HL-60 (cell line): ENCODE measurements around the gene FGD5.

Experiments used
- DNase-seq, 2 experiments: peaks; one replicate each; pipeline ENCODE4 v3.0.0-alpha.2; 2010 to 2020; ENCODE audit warnings: low read depth in 1 of 2, low spot score in 1 of 2
- H3K27ac ChIP-seq: fragments of 250-450 bp; sonication (Bioruptor Pico); replicated peaks from 2 replicates; pipeline ENCODE4 v1.5.1; 2020; ENCODE audit warnings: mild to moderate bottlenecking, moderate library complexity
- H3K27me3 ChIP-seq: fragments of 250-450 bp; sonication (Bioruptor Pico); 2 replicates; pipeline ENCODE4 v1.5.1; 2021; ENCODE audit warnings: mild to moderate bottlenecking, moderate library complexity; ENCODE audit not compliant: insufficient read depth, poor library complexity, severe bottlenecking
- H3K4me3 ChIP-seq: replicated peaks from 2 replicates; pipeline ENCODE4 v1.5.1; 2011; ENCODE audit warnings: mild to moderate bottlenecking, control low read depth, low read length; ENCODE audit not compliant: insufficient read depth
- GABPA ChIP-seq: IDR thresholded peaks from 2 replicates; pipeline ENCODE4 v1.6.1; 2012; ENCODE audit warnings: low read depth
- POLR2AphosphoS5 ChIP-seq: IDR thresholded peaks from 2 replicates; pipeline ENCODE4 v1.6.1; 2012; ENCODE audit warnings: low read depth
- REST ChIP-seq: IDR thresholded peaks from 2 replicates; pipeline ENCODE4 v1.6.1; 2012; ENCODE audit warnings: low read depth; ENCODE audit not compliant: insufficient replicate concordance
- SPI1 ChIP-seq: IDR thresholded peaks from 2 replicates; pipeline ENCODE4 v1.6.1; 2012; ENCODE audit warnings: low read depth, mild to moderate bottlenecking, borderline replicate concordance
- TF ChIP-seq, protein P1 (sequence below): IDR thresholded peaks from one replicate; pipeline ENCODE4 v1.5.1; 2011; ENCODE audit warnings: low read length, control low read depth, inconsistent platforms; ENCODE audit not compliant: insufficient read depth

Gene FGD5

DNA sequence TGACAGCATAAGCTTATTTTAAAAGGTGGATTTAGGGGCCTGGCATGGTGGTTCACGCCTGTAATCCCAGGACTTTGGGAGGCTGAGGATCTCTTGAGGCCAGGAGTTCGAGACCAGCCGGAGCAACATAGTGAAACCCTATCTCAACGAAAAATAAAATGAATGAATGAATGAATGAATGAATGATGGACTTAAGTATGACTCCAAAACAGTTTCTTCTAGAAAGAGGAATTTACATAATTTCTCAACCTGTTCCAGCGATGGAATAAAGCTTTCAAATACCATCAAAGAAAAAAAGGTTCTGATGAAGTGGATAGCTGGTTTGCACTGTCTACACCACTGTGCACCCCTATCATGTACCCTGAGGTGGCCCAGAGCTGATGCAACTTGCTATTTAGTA, 108.5 kb downstream of the FGD5 start:
- Histone ChIP-seq H3K27me3 (no peaks in the 10 kb centered on the region), H3K27ac (no peak overlapping the region), H3K4me3 (no peak overlapping the region)
- DNase-seq = no peak
- TF ChIP-seq POLR2AphosphoS5 = no peak
- TF ChIP-seq GABPA = no peak
- TF ChIP-seq SPI1 = no peak
- TF ChIP-seq REST = no peak
- TF ChIP-seq, protein P1, sequence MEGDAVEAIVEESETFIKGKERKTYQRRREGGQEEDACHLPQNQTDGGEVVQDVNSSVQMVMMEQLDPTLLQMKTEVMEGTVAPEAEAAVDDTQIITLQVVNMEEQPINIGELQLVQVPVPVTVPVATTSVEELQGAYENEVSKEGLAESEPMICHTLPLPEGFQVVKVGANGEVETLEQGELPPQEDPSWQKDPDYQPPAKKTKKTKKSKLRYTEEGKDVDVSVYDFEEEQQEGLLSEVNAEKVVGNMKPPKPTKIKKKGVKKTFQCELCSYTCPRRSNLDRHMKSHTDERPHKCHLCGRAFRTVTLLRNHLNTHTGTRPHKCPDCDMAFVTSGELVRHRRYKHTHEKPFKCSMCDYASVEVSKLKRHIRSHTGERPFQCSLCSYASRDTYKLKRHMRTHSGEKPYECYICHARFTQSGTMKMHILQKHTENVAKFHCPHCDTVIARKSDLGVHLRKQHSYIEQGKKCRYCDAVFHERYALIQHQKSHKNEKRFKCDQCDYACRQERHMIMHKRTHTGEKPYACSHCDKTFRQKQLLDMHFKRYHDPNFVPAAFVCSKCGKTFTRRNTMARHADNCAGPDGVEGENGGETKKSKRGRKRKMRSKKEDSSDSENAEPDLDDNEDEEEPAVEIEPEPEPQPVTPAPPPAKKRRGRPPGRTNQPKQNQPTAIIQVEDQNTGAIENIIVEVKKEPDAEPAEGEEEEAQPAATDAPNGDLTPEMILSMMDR = no peak

- H3K4me3 ChIP-seq = no peak overlapping the region
- no peaks in the 10 kb centered on the region for H3K27me3 ChIP-seq
- TF ChIP-seq POLR2AphosphoS5 (no peak), SPI1 (0 out of 2 replicates have a peak, but pooled peaks have one; percentile 37)
- TF ChIP-seq, protein P1 = no peak
- no peak for DNase-seq
- no peak overlapping the region for H3K27ac ChIP-seq
These were observed 110.7 kb downstream of the FGD5 start for GRCh38 chr3:14929310-14930074.

DNA sequence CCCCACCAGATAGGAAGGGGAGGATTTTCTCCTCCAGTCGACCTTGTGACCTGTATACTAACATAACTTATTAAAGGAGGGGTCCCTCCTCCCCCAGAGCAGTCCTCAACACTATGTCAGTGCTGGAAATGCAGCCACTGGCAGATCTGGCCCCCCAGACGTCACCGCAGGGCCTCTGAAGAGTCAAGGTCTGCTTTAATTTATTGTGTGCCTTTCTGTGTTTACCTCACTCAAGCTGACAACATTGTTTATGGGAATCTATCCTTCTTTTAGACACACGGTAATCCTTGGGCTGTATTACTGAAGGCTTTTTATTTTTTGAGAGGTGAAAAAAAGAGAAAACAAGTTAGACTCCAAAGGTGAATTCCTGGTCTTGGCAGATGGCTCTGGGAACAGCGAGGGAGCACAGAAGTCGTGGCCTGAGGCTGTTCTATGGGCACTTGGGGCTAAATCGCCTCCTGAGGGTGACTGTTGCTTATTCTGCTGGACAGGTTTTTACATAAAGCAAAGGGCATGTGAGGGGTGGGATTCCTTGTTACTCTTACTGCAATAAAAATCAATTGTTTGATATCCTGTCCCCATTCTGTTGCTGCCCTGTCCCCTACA, 115.2 kb downstream of the FGD5 start:
- H3K4me3 ChIP-seq = no peak overlapping the region
- H3K27me3 ChIP-seq = no peaks in the 10 kb centered on the region
- H3K27ac ChIP-seq = no peak overlapping the region
- no peak for DNase-seq
- TF ChIP-seq GABPA (no peak), SPI1 (no peak), POLR2AphosphoS5 (no peak), REST (no peak)
- TF ChIP-seq, protein P1 = no peak
